IMR-90 (cell line): ENCODE measurements around the gene RALA. TPM values are rescaled to one million over a fixed set of nuclear protein-coding genes. Genes with fewer than 3 reads are reported as not detected.

ENCODE experiments used
- ATAC-seq: fragments of 200-7000 bp; cut with Tn5 transposase; 2 replicates; pipeline ENCODE4 v1.9.1; 2020; ENCODE audit warnings: low read depth, mild to moderate bottlenecking, moderate library complexity
- BruUV-seq: library from RNA; stranded (reverse); fragments of 400-500 nt; replicated peaks from 2 replicates; lab custom pipeline; 2021; lab: Mats Ljungman, UMichigan
- CTCF ChIA-PET: fragments of 300-600 bp; formaldehyde crosslinking; extraction: SDS; loops from one replicate; lab custom pipeline; 2021; ENCODE audit warnings: antibody characterized with exemption; lab: Yijun Ruan, JAX
- POLR2A ChIA-PET: fragments of 300-600 bp; sonication (Branson Sonifier 250); formaldehyde crosslinking; loops from one replicate; lab custom pipeline; 2022; ENCODE audit warnings: antibody characterized with exemption; ENCODE audit not compliant: unreplicated experiment; lab: Charles Lee
- DNase-seq: peaks from one replicate; pipeline ENCODE4 v3.0.0; 2013
- H2AFZ ChIP-seq: replicated peaks from 2 replicates; pipeline ENCODE3; 2013; ENCODE audit warnings: low read length, mild to moderate bottlenecking; ENCODE audit not compliant: poor library complexity
- H2AK5ac ChIP-seq: 2 replicates; pipeline ENCODE4 v1.6.1; 2013; ENCODE audit warnings: low read depth, low read length, inconsistent platforms
- H2AK9ac ChIP-seq: replicated peaks from 2 replicates; pipeline ENCODE3; 2013; ENCODE audit warnings: mild to moderate bottlenecking, low read depth, low read length, moderate library complexity; ENCODE audit not compliant: poor library complexity
- H2BK120ac ChIP-seq: 2 replicates; pipeline ENCODE4 v1.6.1; 2013; ENCODE audit warnings: low read depth, low read length, inconsistent platforms
- H2BK15ac ChIP-seq: 3 replicates; pipeline ENCODE4 v1.6.1; 2013; ENCODE audit warnings: low read depth, low read length, inconsistent platforms
- H2BK20ac ChIP-seq: 2 replicates; pipeline ENCODE4 v1.6.1; 2013; ENCODE audit warnings: low read depth, mild to moderate bottlenecking, inconsistent platforms, low read length, moderate library complexity
- H2BK5ac ChIP-seq: 2 replicates; pipeline ENCODE4 v1.6.1; 2013; ENCODE audit warnings: mild to moderate bottlenecking, low read depth, low read length, inconsistent platforms; ENCODE audit not compliant: poor library complexity, severe bottlenecking
- H3K14ac ChIP-seq: replicated peaks from 2 replicates; pipeline ENCODE4 v1.6.1; 2013; ENCODE audit warnings: low read depth, low read length, inconsistent platforms
- H3K18ac ChIP-seq: 2 replicates; pipeline ENCODE4 v1.6.1; 2013; ENCODE audit warnings: low read depth, low read length, control low read depth
- H3K23ac ChIP-seq: 2 replicates; pipeline ENCODE4 v1.6.1; 2013; ENCODE audit warnings: low read depth, low read length, inconsistent platforms
- H3K27ac ChIP-seq: 2 replicates; pipeline ENCODE4 v1.5.1; 2013; ENCODE audit warnings: mild to moderate bottlenecking, control low read depth, low read length; ENCODE audit not compliant: insufficient read depth
- H3K27me3 ChIP-seq: 2 replicates; pipeline ENCODE4 v1.6.1; 2013; ENCODE audit warnings: low read length; ENCODE audit not compliant: control insufficient read depth, insufficient read depth
- H3K36me3 ChIP-seq: 2 replicates; pipeline ENCODE4 v1.6.1; 2013; ENCODE audit warnings: low read length, mixed read lengths; ENCODE audit not compliant: control insufficient read depth, insufficient read depth
- H3K4ac ChIP-seq: 2 replicates; pipeline ENCODE4 v1.6.1; 2013; ENCODE audit warnings: low read depth, low read length, inconsistent platforms
- H3K4me1 ChIP-seq: 2 replicates; pipeline ENCODE4 v1.6.1; 2013; ENCODE audit warnings: low read length, mixed read lengths; ENCODE audit not compliant: control insufficient read depth, insufficient read depth
- H3K4me2 ChIP-seq: 2 replicates; pipeline ENCODE4 v1.6.1; 2013; ENCODE audit warnings: low read depth, mild to moderate bottlenecking, control low read depth, low read length, moderate library complexity
- H3K4me3 ChIP-seq: 2 replicates; pipeline ENCODE4 v1.5.1; 2013; ENCODE audit warnings: low read depth, mild to moderate bottlenecking, control low read depth, low read length, moderate library complexity; ENCODE audit not compliant: insufficient read depth
- H3K56ac ChIP-seq: 2 replicates; pipeline ENCODE4 v1.6.1; 2013; ENCODE audit warnings: low read length, inconsistent platforms; ENCODE audit not compliant: insufficient read depth; ENCODE audit errors: extremely low read depth
- H3K79me1 ChIP-seq, 2 experiments: 2 replicates each; pipeline ENCODE4 v1.6.1; 2013; ENCODE audit warnings: low read length in 2 of 2, inconsistent platforms in 1 of 2, low read depth in 1 of 2
- H3K9ac ChIP-seq: 2 replicates; pipeline ENCODE4 v1.6.1; 2013; ENCODE audit warnings: low read depth, low read length, control low read depth
- H3K9me1 ChIP-seq: 2 replicates; pipeline ENCODE4 v1.6.1; 2013; ENCODE audit warnings: low read length, inconsistent platforms; ENCODE audit not compliant: insufficient read depth
- H3K9me3 ChIP-seq: 2 replicates; pipeline ENCODE4 v1.6.1; 2013; ENCODE audit warnings: low read length; ENCODE audit not compliant: control insufficient read depth, insufficient read depth
- H4K20me1 ChIP-seq: 2 replicates; pipeline ENCODE4 v1.6.1; 2013; ENCODE audit warnings: low read length, inconsistent platforms; ENCODE audit not compliant: insufficient read depth
- H4K5ac ChIP-seq: 2 replicates; pipeline ENCODE4 v1.6.1; 2013; ENCODE audit warnings: mild to moderate bottlenecking, low read depth, low read length, control low read depth
- H4K8ac ChIP-seq, 2 experiments: 2 replicates each; pipeline ENCODE4 v1.6.1; 2013; ENCODE audit warnings: low read depth in 2 of 2, low read length in 2 of 2, control low read depth in 1 of 2, inconsistent platforms in 1 of 2
- H4K91ac ChIP-seq: 2 replicates; pipeline ENCODE4 v1.6.1; 2013; ENCODE audit warnings: low read depth, low read length, inconsistent platforms; ENCODE audit not compliant: insufficient read depth
- BHLHE40 ChIP-seq: fragments of 150-350 bp; IDR thresholded peaks from 2 replicates; pipeline ENCODE4 v1.6.1; 2016; ENCODE audit warnings: mild to moderate bottlenecking, low read depth, low read length
- CHD1 ChIP-seq: IDR thresholded peaks from 2 replicates; pipeline ENCODE4 v1.6.1; 2012; ENCODE audit warnings: low read depth, low read length, improper control_type of control experiment
- FOS ChIP-seq: fragments of 150-350 bp; IDR thresholded peaks from 2 replicates; pipeline ENCODE4 v1.6.1; 2016; ENCODE audit warnings: low read depth, low read length
- MAZ ChIP-seq: IDR thresholded peaks from 2 replicates; pipeline ENCODE4 v1.6.1; 2012; ENCODE audit warnings: low read depth, mild to moderate bottlenecking, low read length, improper control_type of control experiment, moderate library complexity, borderline replicate concordance
- MXI1 ChIP-seq: IDR thresholded peaks from 2 replicates; pipeline ENCODE4 v1.6.1; 2012; ENCODE audit warnings: low read depth, mild to moderate bottlenecking, low read length, moderate library complexity, borderline replicate concordance
- POLR2A ChIP-seq: IDR thresholded peaks from 2 replicates; pipeline ENCODE4 v1.6.1; 2012; ENCODE audit warnings: mild to moderate bottlenecking, low read depth, low read length
- RAD21 ChIP-seq: IDR thresholded peaks from 2 replicates; pipeline ENCODE4 v1.6.1; 2012; ENCODE audit warnings: low read length, improper control_type of control experiment
- RCOR1 ChIP-seq: IDR thresholded peaks from 2 replicates; pipeline ENCODE4 v1.6.1; 2012; ENCODE audit warnings: mild to moderate bottlenecking, low read length, improper control_type of control experiment; ENCODE audit not compliant: insufficient replicate concordance
- RFX5 ChIP-seq: IDR thresholded peaks from 2 replicates; pipeline ENCODE4 v1.8.0; 2012; ENCODE audit warnings: low read depth, mild to moderate bottlenecking, low read length, moderate library complexity
- WGBS, 2 experiments: methylation state at CpG; one replicate each; pipeline versions ENCODE4 v1.1.5 to v1.1.7; 2013; ENCODE audit warnings: missing lambda C conversion rate in 2 of 2; ENCODE audit not compliant: insufficient read length in 1 of 2; ENCODE audit errors: extremely low coverage in 2 of 2; 5-methylcytosine and 5-hydroxymethylcytosine counted together
- dilution Hi-C: fragments of 300-500 bp; cut with HindIII; formaldehyde crosslinking; loops from one replicate; pipeline ENCODE4 v1.14.3; 2018; ENCODE audit warnings: low sequenced_read_pairs; ENCODE audit not compliant: unreplicated experiment
- in situ Hi-C: fragments of 300-500 bp; cut with MboI; formaldehyde crosslinking; loops from 3 replicates; pipeline ENCODE4 v1.14.3; 2019; ENCODE audit warnings: low sequenced_read_pairs, inconsistent platforms, mixed read lengths
- intact Hi-C: fragments of 100-400 bp; cut with micrococcal nuclease; formaldehyde crosslinking; loops from 2 replicates; pipeline ENCODE4 v1.10.0; 2022
- polyA plus RNA-seq, 3 experiments: library from polyadenylated mRNA; depleted of rRNA; stranded (reverse); fragments of >200 nt; gene quantifications; 2 replicates each; pipeline ENCODE4 v1.2.3, GENCODE V29; 2012; ENCODE audit warnings: low replicate concordance in 1 of 3
- total RNA-seq: library from RNA; depleted of rRNA; stranded (reverse); fragments of >200 nt; gene quantifications from 2 replicates; pipeline ENCODE4 v1.2.3, GENCODE V29; 2012
- TF ChIP-seq, protein P1 (sequence below): conservative IDR thresholded peaks from 2 replicates; pipeline ENCODE4 v1.5.1; 2012; ENCODE audit warnings: mild to moderate bottlenecking, low read depth, low read length, improper control_type of control experiment
- TF ChIP-seq, protein P2 (sequence below): fragments of 150-350 bp; IDR thresholded peaks from 2 replicates; pipeline ENCODE4 v1.6.1; 2017; ENCODE audit warnings: mild to moderate bottlenecking, antibody characterized with exemption, low read length, low read depth
- TF ChIP-seq, protein P3 (sequence below): fragments of 150-350 bp; IDR thresholded peaks from 2 replicates; pipeline ENCODE4 v1.6.1; 2016; ENCODE audit warnings: low read depth, mild to moderate bottlenecking, low read length, moderate library complexity, borderline replicate concordance

The RALA gene
- total and polyA plus RNA-seq, 2 of the 4 experiments (the other 2 are of a cell fraction), result 7.7 to 20.5 TPM

DNA sequence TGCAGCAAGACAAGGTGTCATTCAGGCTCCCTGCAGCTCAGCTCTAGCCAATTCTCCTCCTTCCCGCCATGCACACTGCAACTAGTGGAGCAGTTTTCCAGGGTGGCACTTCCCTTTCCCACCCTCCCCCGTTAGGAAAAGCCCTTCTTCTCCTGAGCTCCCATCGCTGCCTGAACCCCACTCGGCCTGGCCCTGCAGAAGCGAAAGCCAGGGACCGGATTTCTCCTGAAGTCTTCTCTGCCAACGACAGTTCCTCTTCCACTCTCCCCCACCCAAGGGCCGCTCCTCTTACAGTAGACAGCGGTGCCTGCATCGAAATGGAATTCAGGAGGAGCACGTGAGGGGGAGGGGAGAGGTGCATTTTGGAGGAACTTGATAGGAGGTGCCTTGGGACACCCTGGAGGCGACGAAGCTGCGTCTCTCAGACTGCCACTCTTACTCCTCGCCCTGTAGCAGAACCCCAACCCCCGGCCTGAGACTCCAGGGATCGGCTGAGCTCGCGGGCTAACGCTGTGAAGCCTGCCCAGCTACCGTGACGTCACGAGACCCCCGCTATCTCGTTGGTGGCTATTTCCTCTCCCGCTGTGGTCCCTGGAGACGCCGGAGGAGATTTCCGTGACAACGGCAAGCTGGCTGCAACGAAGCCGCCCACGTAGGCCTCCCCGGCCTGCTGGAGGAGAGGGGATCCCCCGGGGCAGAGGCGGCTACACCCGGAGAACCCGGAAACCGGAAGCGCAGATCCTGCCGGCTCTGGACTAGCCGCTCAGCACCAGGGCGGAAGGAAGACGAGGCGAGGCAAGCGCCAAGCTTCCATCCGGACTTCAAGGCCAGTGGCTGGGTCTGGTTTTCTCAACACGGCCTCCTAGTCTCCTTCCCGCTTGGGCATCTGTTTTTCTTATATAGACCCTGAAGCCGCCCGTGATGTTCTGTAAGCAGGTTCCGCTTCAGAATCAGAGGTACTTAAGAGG is 109.7 kb downstream of the RALA start:
- H3K56ac ChIP-seq, result peak overlapping the region; percentile 97
- H3K14ac ChIP-seq, result peak overlapping the region; percentile 95
- peak overlapping the region; percentile 97 for H3K4ac ChIP-seq
- peaks cover 16 to 39% of the 10 kb centered on the region in 2 experiments for H3K79me1 ChIP-seq
- peak overlapping the region; percentile 93 for H4K91ac ChIP-seq
- H3K27ac ChIP-seq, result peak overlapping the region; percentile 83
- peak overlapping the region; percentile 90 for H2BK20ac ChIP-seq
- H2AFZ ChIP-seq, result peak overlapping the region; percentile 99
- H3K4me2 ChIP-seq, result peak overlapping the region; percentile 86
- POLR2A ChIA-PET, result interaction anchor here (0.7 to 1.3 kb wide), 3 partner anchors 74 to 112 kb away, joined by 3 to 4 read pairs (median 4); no protein-coding TSS in a partner anchor
- ATAC-seq (peak; percentile 91), DNase-seq (peak; percentile 98)
- no peaks in the 10 kb centered on the region for H3K9me3 ChIP-seq
- peak overlapping the region; percentile 81 for H2BK5ac ChIP-seq
- peak overlapping the region; percentile 76 to 97 for H4K8ac ChIP-seq
- dilution Hi-C loops (no loop called here), in situ Hi-C loops (loop anchor here (25.0 kb wide), 1 partner anchor 896 kb away; no protein-coding TSS in a partner anchor), intact Hi-C loops (loop anchor here (1.0 to 5.0 kb wide), 3 partner anchors 31 to 110 kb away; partner anchors contain the start of gene RALA)
- H3K18ac ChIP-seq, result peak overlapping the region; percentile 86
- peak overlapping the region; percentile 50 for H3K4me3 ChIP-seq
- TF ChIP-seq POLR2A (peak; percentile 85), MXI1 (peak; percentile 8; the same call in 1 of the 2 replicates), FOS (no peak), RFX5 (peak; percentile 99), RAD21 (peak; percentile 2; the same call in 1 of the 2 replicates), MAZ (0 out of 2 replicates have a peak, but pooled peaks have one; percentile 14), CHD1 (no peak), BHLHE40 (peak; percentile 78), RCOR1 (no peak)
- TF ChIP-seq, protein P1, sequence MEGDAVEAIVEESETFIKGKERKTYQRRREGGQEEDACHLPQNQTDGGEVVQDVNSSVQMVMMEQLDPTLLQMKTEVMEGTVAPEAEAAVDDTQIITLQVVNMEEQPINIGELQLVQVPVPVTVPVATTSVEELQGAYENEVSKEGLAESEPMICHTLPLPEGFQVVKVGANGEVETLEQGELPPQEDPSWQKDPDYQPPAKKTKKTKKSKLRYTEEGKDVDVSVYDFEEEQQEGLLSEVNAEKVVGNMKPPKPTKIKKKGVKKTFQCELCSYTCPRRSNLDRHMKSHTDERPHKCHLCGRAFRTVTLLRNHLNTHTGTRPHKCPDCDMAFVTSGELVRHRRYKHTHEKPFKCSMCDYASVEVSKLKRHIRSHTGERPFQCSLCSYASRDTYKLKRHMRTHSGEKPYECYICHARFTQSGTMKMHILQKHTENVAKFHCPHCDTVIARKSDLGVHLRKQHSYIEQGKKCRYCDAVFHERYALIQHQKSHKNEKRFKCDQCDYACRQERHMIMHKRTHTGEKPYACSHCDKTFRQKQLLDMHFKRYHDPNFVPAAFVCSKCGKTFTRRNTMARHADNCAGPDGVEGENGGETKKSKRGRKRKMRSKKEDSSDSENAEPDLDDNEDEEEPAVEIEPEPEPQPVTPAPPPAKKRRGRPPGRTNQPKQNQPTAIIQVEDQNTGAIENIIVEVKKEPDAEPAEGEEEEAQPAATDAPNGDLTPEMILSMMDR, result no peak
- TF ChIP-seq, protein P2, sequence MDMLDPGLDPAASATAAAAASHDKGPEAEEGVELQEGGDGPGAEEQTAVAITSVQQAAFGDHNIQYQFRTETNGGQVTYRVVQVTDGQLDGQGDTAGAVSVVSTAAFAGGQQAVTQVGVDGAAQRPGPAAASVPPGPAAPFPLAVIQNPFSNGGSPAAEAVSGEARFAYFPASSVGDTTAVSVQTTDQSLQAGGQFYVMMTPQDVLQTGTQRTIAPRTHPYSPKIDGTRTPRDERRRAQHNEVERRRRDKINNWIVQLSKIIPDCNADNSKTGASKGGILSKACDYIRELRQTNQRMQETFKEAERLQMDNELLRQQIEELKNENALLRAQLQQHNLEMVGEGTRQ, result no peak
- TF ChIP-seq, protein P3, sequence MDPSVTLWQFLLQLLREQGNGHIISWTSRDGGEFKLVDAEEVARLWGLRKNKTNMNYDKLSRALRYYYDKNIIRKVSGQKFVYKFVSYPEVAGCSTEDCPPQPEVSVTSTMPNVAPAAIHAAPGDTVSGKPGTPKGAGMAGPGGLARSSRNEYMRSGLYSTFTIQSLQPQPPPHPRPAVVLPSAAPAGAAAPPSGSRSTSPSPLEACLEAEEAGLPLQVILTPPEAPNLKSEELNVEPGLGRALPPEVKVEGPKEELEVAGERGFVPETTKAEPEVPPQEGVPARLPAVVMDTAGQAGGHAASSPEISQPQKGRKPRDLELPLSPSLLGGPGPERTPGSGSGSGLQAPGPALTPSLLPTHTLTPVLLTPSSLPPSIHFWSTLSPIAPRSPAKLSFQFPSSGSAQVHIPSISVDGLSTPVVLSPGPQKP, result no peak
- H3K27me3 ChIP-seq, result no peaks in the 10 kb centered on the region
- peak overlapping the region; percentile 68 for H4K5ac ChIP-seq
- peak overlapping the region; percentile 83 for H2AK9ac ChIP-seq
- peak overlapping the region; percentile 70 for H3K9ac ChIP-seq
- no peaks in the 10 kb centered on the region for H4K20me1 ChIP-seq
- BruUV-seq, result no TSS peak
- peaks cover 10% of the 10 kb centered on the region for H3K9me1 ChIP-seq
- CTCF ChIA-PET, result interaction anchor here (0.5 to 1.9 kb wide), 3 partner anchors 123 to 482 kb away, joined by 3 to 5 read pairs (median 3); no protein-coding TSS in a partner anchor
- H2BK120ac ChIP-seq, result peak overlapping the region; percentile 95
- no peaks in the 10 kb centered on the region for H3K36me3 ChIP-seq
- peaks cover 11% of the 10 kb centered on the region for H3K4me1 ChIP-seq
- peak overlapping the region; percentile 93 for H2BK15ac ChIP-seq
- H3K23ac ChIP-seq, result peak overlapping the region; percentile 96
- H2AK5ac ChIP-seq, result peak overlapping the region; percentile 71
- WGBS, 2 experiments, result 7% methylated on average over 15 of the region's 52 CpGs; no CpG with 5 or more reads in 1 of the 2 experiments
